Subcutaneous adipose tissue (tissue), 4 donors: ENCODE data around the gene SLC39A2. TPM values are rescaled to one million over a fixed set of nuclear protein-coding genes. Genes with fewer than 3 reads are reported as not detected.
"Not testable (repeated sequence)": the region's sequence is repeated elsewhere in the genome, so short reads cannot be mapped to it uniquely, and the experiment has no call there.

Experiments used
- CTCF ChIP-seq: fragments of 450-650 bp; IDR thresholded peaks from one replicate; pipeline ENCODE4 v1.5.1; 2016; ENCODE audit warnings: low read depth, mild to moderate bottlenecking, control low read depth, antibody characterized with exemption, moderate library complexity
- total RNA-seq, 4 donors: library from RNA; depleted of rRNA; stranded (reverse); fragments of >200 nt; gene quantifications; one replicate each; pipeline ENCODE4 v1.1.0, GENCODE V29; 2016

Gene SLC39A2
- not detected for total RNA-seq

GRCh38 chr14:20998674-20999366, at the start of gene SLC39A2:
TSS of gene SLC39A2 (plus strand) at chr14:20999293. CDS start at chr14:20999447, 154 bp downstream.
- TF ChIP-seq CTCF, result no peak

- not testable (repeated sequence) for TF ChIP-seq CTCF
Observed at GRCh38 chr14:20954736-20955537, 44.2 kb upstream of the SLC39A2 start, which contains the start of gene RNASE2. TSS of gene RNASE2 (plus strand) at chr14:20955487. CDS start at chr14:20955772, 285 bp downstream.

- no peak for TF ChIP-seq CTCF
Observed at GRCh38 chr14:20956376-20956976, 42.6 kb upstream of the SLC39A2 start.

- no peak for TF ChIP-seq CTCF
Observed at GRCh38 chr14:20969336-20969735, 29.8 kb upstream of the SLC39A2 start.

- no peak for TF ChIP-seq CTCF
Observed at GRCh38 chr14:20970647-20970982, 28.5 kb upstream of the SLC39A2 start.

- no peak for TF ChIP-seq CTCF
Observed at GRCh38 chr14:20970983-20971704, 27.9 kb upstream of the SLC39A2 start.

- no peak for TF ChIP-seq CTCF
Observed at GRCh38 chr14:20971705-20972021, 27.4 kb upstream of the SLC39A2 start.
